H9 (cell line): Measurements from ENCODE around the gene WNT3. TPM values are rescaled to one million over a fixed set of nuclear protein-coding genes. Genes with fewer than 3 reads are reported as not detected.

Source experiments
- DNase-seq: peaks from one replicate; pipeline ENCODE4 v3.0.0-alpha.2; 2017
- H2AFZ ChIP-seq: one replicate; pipeline ENCODE4 v1.6.1; 2013; ENCODE audit warnings: mild to moderate bottlenecking, low read length, control low read depth, moderate library complexity
- H2AK5ac ChIP-seq: 2 replicates; pipeline ENCODE4 v1.6.1; 2013; ENCODE audit warnings: low read length, control low read depth, mixed read lengths; ENCODE audit not compliant: insufficient read length
- H2BK120ac ChIP-seq: one replicate; pipeline ENCODE4 v1.6.1; 2013; ENCODE audit warnings: low read depth, mild to moderate bottlenecking, low read length, control low read depth, inconsistent platforms; ENCODE audit not compliant: poor library complexity, severe bottlenecking
- H2BK12ac ChIP-seq: 2 replicates; pipeline ENCODE4 v1.6.1; 2013; ENCODE audit warnings: low read length, control low read depth, mixed read lengths, low read depth; ENCODE audit not compliant: insufficient read length
- H2BK15ac ChIP-seq: 2 replicates; pipeline ENCODE4 v1.6.1; 2013; ENCODE audit warnings: low read depth, low read length, control low read depth
- H2BK20ac ChIP-seq: one replicate; pipeline ENCODE4 v1.6.1; 2013; ENCODE audit warnings: low read depth, mild to moderate bottlenecking, low read length, control low read depth, inconsistent platforms; ENCODE audit not compliant: poor library complexity, severe bottlenecking
- H2BK5ac ChIP-seq: 2 replicates; pipeline ENCODE4 v1.6.1; 2013; ENCODE audit warnings: low read length, control low read depth, mixed read lengths; ENCODE audit not compliant: insufficient read length
- H3K14ac ChIP-seq: 2 replicates; pipeline ENCODE4 v1.6.1; 2013; ENCODE audit warnings: low read length, control low read depth; ENCODE audit not compliant: insufficient read depth
- H3K18ac ChIP-seq: 2 replicates; pipeline ENCODE4 v1.6.1; 2013; ENCODE audit warnings: low read depth, mild to moderate bottlenecking, mixed read lengths, low read length, control low read depth; ENCODE audit not compliant: insufficient read length
- H3K23ac ChIP-seq: 2 replicates; pipeline ENCODE4 v1.6.1; 2013; ENCODE audit warnings: low read length, control low read depth, mixed read lengths, low read depth; ENCODE audit not compliant: insufficient read length
- H3K23me2 ChIP-seq: 2 replicates; pipeline ENCODE4 v1.6.1; 2013; ENCODE audit warnings: low read depth, mild to moderate bottlenecking, mixed read lengths, low read length, control low read depth; ENCODE audit not compliant: insufficient read length, poor library complexity, severe bottlenecking
- H3K27ac ChIP-seq: 2 replicates; pipeline ENCODE4 v1.5.1; 2013; ENCODE audit warnings: low read length, control low read depth, mixed read lengths, low read depth; ENCODE audit not compliant: insufficient read length
- H3K27me3 ChIP-seq: 2 replicates; pipeline ENCODE4 v1.6.1; 2013; ENCODE audit warnings: low read length, control low read depth, inconsistent platforms; ENCODE audit not compliant: insufficient read depth
- H3K4ac ChIP-seq: 2 replicates; pipeline ENCODE4 v1.6.1; 2013; ENCODE audit warnings: low read depth, mild to moderate bottlenecking, control low read depth, inconsistent platforms, low read length, moderate library complexity
- H3K4me1 ChIP-seq: 2 replicates; pipeline ENCODE4 v1.6.1; 2013; ENCODE audit warnings: low read length, control low read depth, inconsistent platforms; ENCODE audit not compliant: insufficient read depth
- H3K4me2 ChIP-seq: 2 replicates; pipeline ENCODE4 v1.6.1; 2013; ENCODE audit warnings: low read length, control low read depth, mixed read lengths; ENCODE audit not compliant: insufficient read length, insufficient read depth
- H3K56ac ChIP-seq: 2 replicates; pipeline ENCODE4 v1.6.1; 2013; ENCODE audit warnings: low read depth, mild to moderate bottlenecking, mixed read lengths, low read length, control low read depth; ENCODE audit not compliant: insufficient read length
- H3K79me1 ChIP-seq: 2 replicates; pipeline ENCODE4 v1.6.1; 2013; ENCODE audit warnings: low read depth, mild to moderate bottlenecking, moderate library complexity, low read length, control low read depth, inconsistent platforms; ENCODE audit not compliant: insufficient read depth, poor library complexity, severe bottlenecking
- H3K79me2 ChIP-seq: 2 replicates; pipeline ENCODE4 v1.6.1; 2013; ENCODE audit warnings: low read length, control low read depth, inconsistent platforms; ENCODE audit not compliant: insufficient read depth
- H3K9ac ChIP-seq: 2 replicates; pipeline ENCODE4 v1.6.1; 2013; ENCODE audit warnings: low read length, control low read depth, mixed read lengths; ENCODE audit not compliant: insufficient read length; ENCODE audit errors: extremely low read depth
- H3K9me3 ChIP-seq: one replicate; pipeline ENCODE4 v1.6.1; 2013; ENCODE audit warnings: low read depth, low read length, inconsistent platforms; ENCODE audit not compliant: control insufficient read depth
- H3T11ph ChIP-seq: one replicate; pipeline ENCODE4 v1.6.1; 2013; ENCODE audit warnings: mild to moderate bottlenecking, low read length, control low read depth, inconsistent platforms
- H4K20me1 ChIP-seq: one replicate; pipeline ENCODE4 v1.6.1; 2013; ENCODE audit not compliant: control insufficient read depth, insufficient read length, insufficient read depth
- H4K5ac ChIP-seq: 2 replicates; pipeline ENCODE4 v1.6.1; 2013; ENCODE audit warnings: low read depth, mild to moderate bottlenecking, mixed read lengths, low read length, control low read depth; ENCODE audit not compliant: insufficient read length
- H4K8ac ChIP-seq: replicated peaks from 2 replicates; pipeline ENCODE4 v1.6.1; 2013; ENCODE audit warnings: low read length, control low read depth, mixed read lengths, low read depth; ENCODE audit not compliant: insufficient read length
- H4K91ac ChIP-seq: 2 replicates; pipeline ENCODE4 v1.6.1; 2013; ENCODE audit warnings: low read depth, mild to moderate bottlenecking, moderate library complexity, mixed read lengths, low read length, control low read depth; ENCODE audit not compliant: insufficient read length
- H3K27ac Mint-ChIP-seq, 3 experiments: 2 replicates in 2 of 3; 3 replicates in 1 of 3; pipeline ENCODE4 v1.8.0; 2020 to 2021; ENCODE audit warnings: mixed read lengths in 3 of 3, mild to moderate bottlenecking in 1 of 3, moderate library complexity in 1 of 3
- H3K27me3 Mint-ChIP-seq: 2 replicates; pipeline ENCODE4 v1.8.0; 2021; ENCODE audit warnings: low read depth, mild to moderate bottlenecking, moderate library complexity, mixed read lengths
- H3K36me3 Mint-ChIP-seq, 3 experiments: 2 replicates in 2 of 3; 3 replicates in 1 of 3; pipeline ENCODE4 v1.8.0; 2020 to 2021; ENCODE audit warnings: low read depth in 3 of 3, mixed read lengths in 3 of 3; ENCODE audit not compliant: insufficient read depth in 1 of 3
- H3K4me1 Mint-ChIP-seq, 2 experiments: 2 replicates each; pipeline ENCODE4 v1.8.0; 2020; ENCODE audit warnings: mixed read lengths in 2 of 2
- H3K4me3 Mint-ChIP-seq, 2 experiments: 2 replicates in 1 of 2; 3 replicates in 1 of 2; pipeline ENCODE4 v1.8.0; 2020 to 2021; ENCODE audit warnings: mild to moderate bottlenecking in 2 of 2, mixed read lengths in 2 of 2, moderate library complexity in 1 of 2
- H3K9me3 Mint-ChIP-seq, 2 experiments: 2 replicates in 1 of 2; 3 replicates in 1 of 2; pipeline ENCODE4 v1.8.0; 2020; ENCODE audit warnings: mild to moderate bottlenecking in 2 of 2, mixed read lengths in 2 of 2, moderate library complexity in 1 of 2
- WGBS: extraction: QIAGEN DNeasy Blood & Tissue Kit; methylation state at CpG from one replicate; pipeline ENCODE4 v1.1.7; 2013; ENCODE audit warnings: missing lambda C conversion rate, low lambda C conversion rate, mixed read lengths; ENCODE audit not compliant: insufficient read length; ENCODE audit errors: extremely low coverage; 5-methylcytosine and 5-hydroxymethylcytosine counted together
- total RNA-seq: library from RNA; stranded (reverse); gene quantifications from 2 replicates; pipeline ENCODE4 v1.2.1, GENCODE V29; 2021
- TF ChIP-seq, protein P1 (sequence below): fragments of 200-600 bp; sonication (generic); conservative IDR thresholded peaks from 3 replicates; pipeline ENCODE4 v1.8.0; 2021; ENCODE audit warnings: antibody characterized with exemption, mild to moderate bottlenecking

Gene WNT3
- total RNA-seq, 1 experiment from 2014 or later: 22.4 TPM

GRCh38 chr17:46768540-46768870 is 50.0 kb downstream of the WNT3 start:
- no peak overlapping the region for H4K8ac ChIP-seq
- no CpG with 5 or more reads among the region's 15 CpGs for WGBS
- no peak overlapping the region for H2AFZ ChIP-seq
- no peak overlapping the region for H3T11ph ChIP-seq
- H3K14ac ChIP-seq: no peak overlapping the region; the same call in 1 of the 2 replicates
- no peak overlapping the region for H3K56ac ChIP-seq
- no peak overlapping the region for H4K5ac ChIP-seq
- H3K79me2 ChIP-seq: no peaks in the 10 kb centered on the region
- H2BK12ac ChIP-seq: no peak overlapping the region
- H3K9ac ChIP-seq: no peak overlapping the region
- Mint-ChIP-seq H3K27ac (no peak overlapping the region), H3K36me3 (peaks cover 0 to 54% (median 3%) of the 10 kb centered on the region in 3 experiments; a peak in 4 of 7 replicates), H3K9me3 (no peaks in the 10 kb centered on the region; a peak in 1 of 5 replicates), H3K27me3 (peaks cover 42% of the 10 kb centered on the region), H3K4me3 (no peak overlapping the region), H3K4me1 (peaks cover 30 to 41% of the 10 kb centered on the region in 2 experiments)
- H3K4me1 ChIP-seq: peaks cover 3% of the 10 kb centered on the region; the same call in 1 of the 2 replicates
- H3K27me3 ChIP-seq: peaks cover 12% of the 10 kb centered on the region; the same call in 1 of the 2 replicates
- H3K18ac ChIP-seq: no peak overlapping the region
- TF ChIP-seq, protein P1, sequence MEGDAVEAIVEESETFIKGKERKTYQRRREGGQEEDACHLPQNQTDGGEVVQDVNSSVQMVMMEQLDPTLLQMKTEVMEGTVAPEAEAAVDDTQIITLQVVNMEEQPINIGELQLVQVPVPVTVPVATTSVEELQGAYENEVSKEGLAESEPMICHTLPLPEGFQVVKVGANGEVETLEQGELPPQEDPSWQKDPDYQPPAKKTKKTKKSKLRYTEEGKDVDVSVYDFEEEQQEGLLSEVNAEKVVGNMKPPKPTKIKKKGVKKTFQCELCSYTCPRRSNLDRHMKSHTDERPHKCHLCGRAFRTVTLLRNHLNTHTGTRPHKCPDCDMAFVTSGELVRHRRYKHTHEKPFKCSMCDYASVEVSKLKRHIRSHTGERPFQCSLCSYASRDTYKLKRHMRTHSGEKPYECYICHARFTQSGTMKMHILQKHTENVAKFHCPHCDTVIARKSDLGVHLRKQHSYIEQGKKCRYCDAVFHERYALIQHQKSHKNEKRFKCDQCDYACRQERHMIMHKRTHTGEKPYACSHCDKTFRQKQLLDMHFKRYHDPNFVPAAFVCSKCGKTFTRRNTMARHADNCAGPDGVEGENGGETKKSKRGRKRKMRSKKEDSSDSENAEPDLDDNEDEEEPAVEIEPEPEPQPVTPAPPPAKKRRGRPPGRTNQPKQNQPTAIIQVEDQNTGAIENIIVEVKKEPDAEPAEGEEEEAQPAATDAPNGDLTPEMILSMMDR: no peak
- H3K9me3 ChIP-seq: no peaks in the 10 kb centered on the region
- no peak overlapping the region for H2BK5ac ChIP-seq
- H2BK15ac ChIP-seq: no peak overlapping the region
- no peak overlapping the region for H2AK5ac ChIP-seq
- no peak for DNase-seq
- H3K79me1 ChIP-seq: no peaks in the 10 kb centered on the region
- no peak overlapping the region for H2BK120ac ChIP-seq
- peaks cover 9% of the 10 kb centered on the region for H3K23me2 ChIP-seq
- H3K23ac ChIP-seq: no peak overlapping the region
- H3K4ac ChIP-seq: no peak overlapping the region
- no peak overlapping the region for H2BK20ac ChIP-seq
- H4K91ac ChIP-seq: no peak overlapping the region
- no peak overlapping the region for H3K27ac ChIP-seq
- no peak overlapping the region for H3K4me2 ChIP-seq
- no peaks in the 10 kb centered on the region for H4K20me1 ChIP-seq
